GM12873 (cell line): ENCODE measurements around the gene CCDC57.

Experiments used
- TF ChIP-seq, protein P1 (sequence below): IDR thresholded peaks from 2 replicates; pipeline ENCODE4 v1.5.1; 2012; ENCODE audit warnings: low read depth, mild to moderate bottlenecking, moderate library complexity, low read length, control low read depth; ENCODE audit not compliant: insufficient read depth; ENCODE audit errors: missing control alignments

CCDC57 gene

DNA sequence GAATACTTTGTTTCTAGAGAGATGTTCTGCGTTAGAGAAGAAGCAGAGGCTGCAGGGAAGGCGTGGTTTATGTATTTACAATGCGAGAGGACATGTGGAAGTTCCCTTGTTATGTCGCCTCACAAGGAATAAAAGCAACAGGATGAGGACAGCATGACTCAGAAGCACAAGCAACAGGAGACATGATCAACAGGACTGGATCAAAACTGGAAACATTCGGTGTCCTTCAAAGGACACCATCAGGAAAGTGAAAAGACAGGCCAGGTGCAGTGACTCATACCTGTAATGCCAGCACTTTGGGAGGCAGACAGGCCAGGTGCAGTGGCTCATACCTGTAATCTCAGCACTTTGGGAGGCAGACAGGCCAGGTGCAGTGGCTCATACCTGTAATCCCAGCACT is 52.6 kb downstream of the CCDC57 start:
- TF ChIP-seq, protein P1, sequence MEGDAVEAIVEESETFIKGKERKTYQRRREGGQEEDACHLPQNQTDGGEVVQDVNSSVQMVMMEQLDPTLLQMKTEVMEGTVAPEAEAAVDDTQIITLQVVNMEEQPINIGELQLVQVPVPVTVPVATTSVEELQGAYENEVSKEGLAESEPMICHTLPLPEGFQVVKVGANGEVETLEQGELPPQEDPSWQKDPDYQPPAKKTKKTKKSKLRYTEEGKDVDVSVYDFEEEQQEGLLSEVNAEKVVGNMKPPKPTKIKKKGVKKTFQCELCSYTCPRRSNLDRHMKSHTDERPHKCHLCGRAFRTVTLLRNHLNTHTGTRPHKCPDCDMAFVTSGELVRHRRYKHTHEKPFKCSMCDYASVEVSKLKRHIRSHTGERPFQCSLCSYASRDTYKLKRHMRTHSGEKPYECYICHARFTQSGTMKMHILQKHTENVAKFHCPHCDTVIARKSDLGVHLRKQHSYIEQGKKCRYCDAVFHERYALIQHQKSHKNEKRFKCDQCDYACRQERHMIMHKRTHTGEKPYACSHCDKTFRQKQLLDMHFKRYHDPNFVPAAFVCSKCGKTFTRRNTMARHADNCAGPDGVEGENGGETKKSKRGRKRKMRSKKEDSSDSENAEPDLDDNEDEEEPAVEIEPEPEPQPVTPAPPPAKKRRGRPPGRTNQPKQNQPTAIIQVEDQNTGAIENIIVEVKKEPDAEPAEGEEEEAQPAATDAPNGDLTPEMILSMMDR, result no peak

DNA sequence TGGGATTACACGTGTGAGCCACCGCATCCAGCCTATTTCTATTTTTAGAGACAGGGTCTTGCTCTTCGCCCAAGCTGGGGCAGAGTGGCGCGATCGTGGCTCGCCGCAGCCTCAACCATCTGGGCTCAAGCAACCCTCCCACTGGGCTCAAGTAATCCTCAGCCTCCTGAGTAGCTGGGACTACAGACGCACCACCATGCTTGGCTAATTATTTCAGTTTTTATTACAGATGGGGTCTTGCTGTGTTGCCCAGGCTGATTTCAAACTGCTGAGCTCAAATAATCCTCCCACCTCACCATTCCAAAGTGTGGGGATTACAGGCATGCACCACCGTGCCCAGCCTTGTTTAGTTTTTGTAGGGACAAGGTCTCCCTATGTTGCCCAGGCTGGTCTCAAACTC is 53.8 kb downstream of the CCDC57 start:
- TF ChIP-seq, protein P1, result no peak

GRCh38 chr17:82157046-82158035 is 55.3 kb downstream of the CCDC57 start:
- TF ChIP-seq, protein P1, result no peak

DNA sequence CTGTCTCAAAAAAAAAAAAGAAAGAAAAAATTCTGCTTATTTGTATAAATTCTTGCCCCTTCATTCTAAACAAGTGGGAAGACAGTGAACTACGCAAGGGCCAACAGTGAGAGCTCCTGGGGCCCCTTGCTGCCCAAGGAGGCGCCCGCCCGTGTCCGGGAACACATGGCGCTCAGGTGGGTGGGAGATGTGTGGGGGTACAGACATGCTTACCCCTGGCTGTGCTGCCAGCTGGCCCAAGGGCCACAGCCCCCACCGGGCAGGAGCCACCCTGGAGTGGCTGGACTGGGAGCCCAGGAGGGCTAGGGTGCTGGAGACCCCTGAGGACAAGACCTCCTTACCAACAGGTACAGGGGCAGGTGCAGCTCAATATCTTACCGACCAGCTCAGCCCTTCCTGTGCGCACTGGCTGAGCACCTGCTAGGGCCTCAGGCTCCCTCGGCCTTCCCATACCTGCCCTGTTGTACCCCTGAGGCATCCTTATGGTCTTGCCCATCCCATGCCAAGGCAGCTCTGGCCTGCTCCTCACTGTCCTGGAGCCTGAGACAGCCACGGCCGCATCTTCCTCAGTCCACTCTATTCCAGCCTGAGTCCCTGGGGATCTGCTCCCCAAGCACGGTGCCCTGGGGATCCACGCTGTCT is 56.2 kb downstream of the CCDC57 start:
- TF ChIP-seq, protein P1, result no peak

- TF ChIP-seq, protein P1, result no peak
Measured at GRCh38 chr17:82155606-82156005, 57.0 kb downstream of the CCDC57 start.

- TF ChIP-seq, protein P1, result no peak
Measured at GRCh38 chr17:82154881-82155331, 57.7 kb downstream of the CCDC57 start.

- TF ChIP-seq, protein P1, result peak; percentile 94
Measured at GRCh38 chr17:82153745-82154375, 58.8 kb downstream of the CCDC57 start.
